Bronchial epithelial cell (primary cell): Measurements from ENCODE around the gene CREBBP. TPM values are rescaled to one million over a fixed set of nuclear protein-coding genes. Genes with fewer than 3 reads are reported as not detected.

ENCODE experiments used
- DNase-seq: peaks from one replicate; pipeline ENCODE4 v3.0.0-alpha.2; 2010; ENCODE audit warnings: low read depth
- FAIRE-seq: peaks from 2 replicates; lab custom pipeline; 2011; peaks lifted over from hg19 to GRCh38; lab: Jason Lieb, UNC
- H3K27me3 ChIP-seq: 2 replicates; pipeline ENCODE4 v1.5.1; 2011; ENCODE audit warnings: low read length; ENCODE audit not compliant: control insufficient read depth, insufficient read depth
- H3K36me3 ChIP-seq: 2 replicates; pipeline ENCODE4 v1.5.1; 2011; ENCODE audit warnings: low read length; ENCODE audit not compliant: control insufficient read depth, insufficient read depth
- H3K4me3 ChIP-seq: 2 replicates; pipeline ENCODE4 v1.5.1; 2011; ENCODE audit warnings: mild to moderate bottlenecking, low read depth, low read length, control low read depth
- total RNA-seq: library from RNA; depleted of rRNA; stranded (reverse); fragments of >200 nt; gene quantifications from 2 replicates; pipeline ENCODE4 v1.2.1, GENCODE V29; 2014
- TF ChIP-seq, protein P1 (sequence below): IDR thresholded peaks from 2 replicates; pipeline ENCODE4 v1.5.1; 2011; ENCODE audit warnings: mild to moderate bottlenecking, moderate library complexity, low read length, control low read depth, inconsistent platforms; ENCODE audit not compliant: insufficient read depth, severe bottlenecking

The CREBBP gene
- total RNA-seq, 1 donor from 2014 or later, result 7.4 TPM

GRCh38 chr16:3701531-3701930 lies 179.0 kb downstream of the CREBBP start:
- DNase-seq, result no peak
- no peak for FAIRE-seq
- Histone ChIP-seq H3K27me3 (no peaks in the 10 kb centered on the region), H3K36me3 (peaks cover 2% of the 10 kb centered on the region), H3K4me3 (no peak overlapping the region)
- TF ChIP-seq, protein P1, sequence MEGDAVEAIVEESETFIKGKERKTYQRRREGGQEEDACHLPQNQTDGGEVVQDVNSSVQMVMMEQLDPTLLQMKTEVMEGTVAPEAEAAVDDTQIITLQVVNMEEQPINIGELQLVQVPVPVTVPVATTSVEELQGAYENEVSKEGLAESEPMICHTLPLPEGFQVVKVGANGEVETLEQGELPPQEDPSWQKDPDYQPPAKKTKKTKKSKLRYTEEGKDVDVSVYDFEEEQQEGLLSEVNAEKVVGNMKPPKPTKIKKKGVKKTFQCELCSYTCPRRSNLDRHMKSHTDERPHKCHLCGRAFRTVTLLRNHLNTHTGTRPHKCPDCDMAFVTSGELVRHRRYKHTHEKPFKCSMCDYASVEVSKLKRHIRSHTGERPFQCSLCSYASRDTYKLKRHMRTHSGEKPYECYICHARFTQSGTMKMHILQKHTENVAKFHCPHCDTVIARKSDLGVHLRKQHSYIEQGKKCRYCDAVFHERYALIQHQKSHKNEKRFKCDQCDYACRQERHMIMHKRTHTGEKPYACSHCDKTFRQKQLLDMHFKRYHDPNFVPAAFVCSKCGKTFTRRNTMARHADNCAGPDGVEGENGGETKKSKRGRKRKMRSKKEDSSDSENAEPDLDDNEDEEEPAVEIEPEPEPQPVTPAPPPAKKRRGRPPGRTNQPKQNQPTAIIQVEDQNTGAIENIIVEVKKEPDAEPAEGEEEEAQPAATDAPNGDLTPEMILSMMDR, result no peak

DNA sequence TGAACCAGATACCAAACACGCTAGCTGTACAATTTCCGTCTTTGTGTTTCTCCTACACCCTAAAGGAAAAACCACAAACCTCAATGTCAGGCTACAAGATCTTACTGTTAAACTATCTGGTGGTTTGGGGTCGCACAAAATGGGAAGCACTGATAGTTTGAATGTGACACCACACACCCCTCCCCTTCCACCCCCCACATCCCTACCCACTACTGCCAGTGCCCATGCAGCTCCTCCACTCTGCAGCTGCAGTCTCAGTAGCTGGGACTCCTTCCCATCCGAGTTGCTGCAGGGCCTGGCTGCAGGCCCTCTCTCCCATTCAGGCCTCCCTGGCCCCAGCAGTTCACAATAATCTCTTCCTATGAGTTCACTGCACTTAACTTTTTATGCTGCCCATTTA lies 181.6 kb downstream of the CREBBP start:
- no peaks in the 10 kb centered on the region for H3K27me3 ChIP-seq
- H3K4me3 ChIP-seq, result no peak overlapping the region
- TF ChIP-seq, protein P1, result no peak
- FAIRE-seq (no peak), DNase-seq (no peak)
- peaks cover 3% of the 10 kb centered on the region for H3K36me3 ChIP-seq

DNA sequence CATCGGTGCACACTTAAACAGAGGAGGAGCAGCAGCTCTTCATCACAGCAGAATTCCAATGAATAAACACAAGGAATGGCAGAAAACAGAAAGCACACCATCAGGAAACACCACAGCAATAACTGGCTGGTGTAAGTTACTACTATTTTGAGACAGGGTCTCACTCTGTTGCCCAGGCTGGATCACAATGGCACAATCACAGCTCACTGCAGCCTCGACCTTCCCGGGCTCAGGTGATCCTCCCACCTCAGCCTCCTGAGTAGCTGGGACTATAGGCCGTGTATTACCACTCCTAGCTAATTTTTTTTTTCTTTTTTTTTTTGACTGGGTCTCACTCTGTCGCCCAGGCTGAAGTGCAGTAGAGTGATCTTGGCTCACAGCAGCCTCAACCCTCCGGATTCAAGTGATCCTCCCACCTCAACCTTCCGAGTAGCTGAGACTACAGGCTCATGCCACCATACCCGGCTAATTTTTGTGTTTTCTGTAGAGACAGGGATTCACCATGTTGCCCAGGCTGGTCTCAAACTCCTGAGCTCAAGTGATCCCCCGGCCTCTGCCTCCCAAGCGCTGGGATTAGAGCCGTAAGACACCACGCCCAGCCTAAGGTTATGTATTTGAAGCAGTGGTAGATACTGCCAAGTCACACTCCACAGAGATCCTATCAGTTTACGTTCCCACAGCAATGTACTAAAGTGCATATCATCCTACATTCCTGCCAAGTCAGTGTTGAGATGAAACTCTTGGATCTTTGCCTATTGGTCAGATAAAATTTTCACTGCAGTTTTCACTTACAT lies 183.9 kb downstream of the CREBBP start:
- H3K4me3 ChIP-seq, result no peak overlapping the region
- FAIRE-seq, result no peak
- no peaks in the 10 kb centered on the region for H3K27me3 ChIP-seq
- H3K36me3 ChIP-seq, result peaks cover 2% of the 10 kb centered on the region
- TF ChIP-seq, protein P1, result no peak
- no peak for DNase-seq

GRCh38 chr16:3695610-3696369 lies 184.7 kb downstream of the CREBBP start:
- H3K4me3 ChIP-seq, result no peak overlapping the region
- TF ChIP-seq, protein P1, result no peak
- H3K27me3 ChIP-seq, result no peaks in the 10 kb centered on the region
- FAIRE-seq, result no peak
- peaks cover 2% of the 10 kb centered on the region for H3K36me3 ChIP-seq
- DNase-seq, result no peak

DNA sequence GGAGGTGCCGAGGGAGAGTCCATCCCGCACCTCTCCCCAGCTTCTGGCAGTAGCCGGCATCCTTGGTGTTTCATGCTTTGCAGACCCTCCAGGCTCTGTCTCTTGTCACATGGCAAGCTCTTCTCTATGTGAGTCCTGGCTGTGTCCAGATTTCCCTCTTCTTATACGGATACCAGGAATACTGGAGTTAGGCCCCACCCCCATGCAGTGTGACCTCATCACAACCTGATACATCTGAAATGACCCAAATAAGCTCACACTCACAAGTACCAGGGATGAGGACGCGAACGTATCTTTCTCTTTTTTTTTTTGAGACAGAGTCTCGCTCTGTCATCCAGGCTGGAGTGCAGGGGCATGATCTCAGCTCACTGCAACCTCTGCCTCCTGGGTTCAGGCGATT lies 186.5 kb downstream of the CREBBP start:
- DNase-seq (no peak), FAIRE-seq (no peak)
- TF ChIP-seq, protein P1, result no peak
- H3K4me3 ChIP-seq, result no peak overlapping the region
- peaks cover 2% of the 10 kb centered on the region for H3K36me3 ChIP-seq
- H3K27me3 ChIP-seq, result no peaks in the 10 kb centered on the region
